NCI-H748 (cell line): ENCODE data around the gene CLASP2.
"Not testable (repeated sequence)": the region's sequence is repeated elsewhere in the genome, so short reads cannot be mapped to it uniquely, and the experiment has no call there.

Experiments
- DNase-seq: peaks from one replicate; lab custom pipeline; 2025; ENCODE audit not compliant: unreplicated experiment; lab: John Stamatoyannopoulos, UW

Gene CLASP2

GRCh38 chr3:33717866-33718594 lies at the start of gene CLASP2:
CLASP2 (minus strand) TSS chr3:33718254; CDS start chr3:33718002, 252 bp downstream.
- peak; percentile 88 for DNase-seq

- no peak for DNase-seq
Measured at GRCh38 chr3:33758864-33759263, 40.8 kb upstream of the CLASP2 start.

DNA sequence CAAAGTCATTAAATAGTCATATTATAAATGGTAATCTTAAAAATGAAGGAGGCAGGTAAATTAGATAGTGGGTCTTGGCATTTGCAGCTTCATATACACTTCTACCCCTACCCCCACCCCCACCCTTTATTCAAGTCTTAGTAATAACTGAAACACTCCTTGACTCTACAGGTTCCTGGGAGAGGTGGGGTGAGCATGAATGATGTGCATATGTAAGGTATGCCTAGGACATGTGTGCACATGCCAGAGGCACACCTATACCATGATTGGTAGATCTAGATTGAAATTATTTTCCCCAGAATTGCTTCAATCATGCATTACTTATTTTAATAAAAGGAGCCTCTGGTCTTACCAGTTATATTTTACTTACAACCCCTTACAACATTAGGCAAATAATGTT lies 40.2 kb upstream of the CLASP2 start:
- DNase-seq, result no peak

- DNase-seq, result not testable (repeated sequence)
Measured at GRCh38 chr3:33754391-33754790, 36.3 kb upstream of the CLASP2 start.

DNA sequence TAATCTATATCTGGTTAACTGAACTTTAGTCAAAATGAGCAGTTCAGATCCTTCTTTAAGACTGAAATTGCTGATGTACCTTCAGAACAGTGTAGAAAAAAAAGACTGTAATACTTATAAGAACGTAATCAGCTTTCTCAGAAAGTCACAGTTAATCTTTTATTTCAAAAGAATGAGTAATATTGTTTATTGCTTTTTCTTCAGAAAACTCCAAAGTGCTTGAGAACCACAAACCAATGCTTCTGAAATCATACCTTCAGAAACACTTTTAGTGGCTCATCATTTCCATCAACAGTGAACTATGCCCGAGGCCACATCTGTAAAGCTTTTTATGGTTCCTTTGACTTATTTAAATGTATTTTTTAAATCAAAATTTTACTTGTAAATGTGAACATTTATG lies 33.3 kb upstream of the CLASP2 start:
- no peak for DNase-seq

GRCh38 chr3:33750211-33750548 lies 32.1 kb upstream of the CLASP2 start:
- no peak for DNase-seq

DNA sequence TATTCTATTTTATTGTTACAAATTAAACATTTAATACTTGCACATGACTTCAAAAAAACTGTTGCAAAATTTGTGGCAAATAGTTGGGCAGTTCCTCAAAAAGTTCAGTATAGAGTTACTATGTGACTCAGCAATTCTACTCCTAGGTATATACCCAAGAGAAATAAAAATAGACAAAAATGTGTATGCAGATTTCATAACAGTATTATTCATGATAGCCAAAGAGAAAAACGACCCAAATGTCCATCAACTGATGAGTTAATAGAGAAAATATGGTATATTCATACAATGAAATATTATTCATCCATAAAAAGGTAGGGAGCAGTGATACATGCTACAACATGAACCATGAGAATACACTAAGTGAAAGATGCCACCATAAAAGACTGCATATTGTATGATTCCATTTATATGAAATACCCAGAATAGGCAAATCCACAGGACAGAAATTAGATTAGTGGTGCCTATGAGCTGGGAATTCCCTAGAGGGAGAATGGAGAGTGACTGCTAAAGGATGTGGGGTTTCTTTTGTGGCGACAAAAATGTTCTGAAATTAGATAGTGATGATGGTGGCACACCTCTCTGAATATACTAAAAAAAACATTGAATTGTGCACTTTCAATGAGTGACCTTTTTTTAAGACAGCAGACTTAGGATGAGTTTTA lies 31.6 kb upstream of the CLASP2 start:
- DNase-seq, result no peak

DNA sequence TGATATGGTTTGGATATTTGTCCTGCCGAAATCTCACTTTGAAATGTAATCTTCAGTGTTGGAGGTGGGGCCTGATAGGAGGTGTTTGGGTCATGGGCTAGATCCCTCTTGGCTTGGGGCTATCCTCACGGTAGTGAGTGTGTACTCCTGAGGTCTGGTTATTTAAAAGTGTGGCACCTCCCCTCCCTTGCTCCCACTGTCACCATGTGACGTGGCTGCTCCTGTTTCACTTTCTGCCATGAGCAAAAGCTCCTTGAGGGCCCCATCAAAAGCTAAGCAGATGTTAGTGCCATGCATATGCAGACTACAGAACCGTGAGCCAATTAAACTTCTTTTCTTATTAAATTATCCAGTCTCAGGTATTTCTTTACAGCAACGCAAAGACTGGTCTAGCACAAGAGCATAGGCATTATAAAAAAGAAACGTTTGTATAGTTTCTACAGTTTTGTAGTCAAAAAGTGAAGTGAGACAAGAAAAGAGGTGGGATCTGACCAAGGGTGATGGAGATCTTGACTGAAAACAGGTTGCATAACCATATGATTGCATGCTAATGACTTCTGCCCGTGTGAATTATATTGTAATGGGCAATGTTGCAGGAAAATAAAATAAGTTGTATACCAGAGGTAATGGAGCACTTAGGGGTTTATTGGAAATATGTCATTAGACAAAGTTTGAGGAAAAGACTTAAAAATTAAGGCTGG lies 28.5 kb upstream of the CLASP2 start:
- no peak for DNase-seq

DNA sequence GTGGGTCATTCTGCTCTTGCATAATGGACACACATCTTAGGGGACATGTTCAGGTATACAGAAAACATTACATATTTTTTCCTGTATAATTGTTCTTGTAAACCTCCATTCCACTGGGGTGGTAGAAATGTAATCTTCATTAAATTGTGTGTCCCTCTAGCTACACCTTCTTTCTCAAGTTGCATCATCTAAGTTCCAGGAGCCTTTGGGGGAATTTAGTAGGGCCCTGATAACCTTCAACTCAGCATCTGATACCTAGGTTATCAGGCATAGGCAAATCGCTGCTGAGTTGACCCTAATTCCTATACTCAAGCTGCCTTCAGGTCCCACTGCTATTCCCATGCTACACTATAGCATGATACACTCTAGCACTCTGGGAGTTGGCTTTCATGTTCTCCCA lies 19.1 kb upstream of the CLASP2 start:
- DNase-seq, result no peak

DNA sequence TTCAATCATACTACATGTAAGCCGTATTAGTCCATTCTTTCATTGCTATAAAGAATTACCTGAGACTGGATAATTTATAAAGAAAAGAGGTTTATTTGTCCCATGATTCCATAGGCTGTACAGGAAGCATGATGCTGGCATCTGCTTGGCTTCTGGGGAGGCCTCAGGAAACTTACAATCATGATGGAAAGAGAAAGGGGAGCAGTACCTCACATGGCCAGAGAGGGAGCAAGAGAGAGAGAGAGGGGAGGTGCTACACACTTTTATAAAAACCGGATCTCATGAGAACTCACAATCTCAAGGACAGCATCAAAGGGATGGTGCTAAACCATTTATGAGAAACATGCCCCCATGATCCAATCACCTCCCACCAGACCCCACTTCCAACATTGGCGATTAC lies 14.3 kb upstream of the CLASP2 start:
- no peak for DNase-seq

GRCh38 chr3:33729993-33730392 lies 11.9 kb upstream of the CLASP2 start:
- no peak for DNase-seq

DNA sequence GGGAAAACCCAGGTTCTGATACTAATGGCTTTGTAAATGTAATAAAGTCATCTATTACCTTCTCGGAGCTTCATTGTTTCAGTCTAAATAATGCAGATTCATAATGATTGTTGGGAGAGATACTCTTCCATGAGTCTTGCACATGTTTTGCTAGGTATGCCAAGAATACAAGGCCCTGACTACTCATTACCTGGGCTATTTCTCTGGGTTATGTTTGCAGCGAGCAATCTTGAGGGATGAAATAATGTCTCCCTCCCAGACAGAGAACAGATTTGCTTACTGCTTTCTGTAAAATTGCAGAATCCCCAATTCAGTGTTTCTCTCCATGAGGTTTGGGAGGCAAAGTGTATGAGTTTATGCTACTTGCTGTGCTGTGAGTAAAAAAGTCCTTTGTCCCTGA lies 6.2 kb upstream of the CLASP2 start:
- DNase-seq, result no peak

- DNase-seq, result no peak
Measured at GRCh38 chr3:33722626-33723370, 4.7 kb upstream of the CLASP2 start.

DNA sequence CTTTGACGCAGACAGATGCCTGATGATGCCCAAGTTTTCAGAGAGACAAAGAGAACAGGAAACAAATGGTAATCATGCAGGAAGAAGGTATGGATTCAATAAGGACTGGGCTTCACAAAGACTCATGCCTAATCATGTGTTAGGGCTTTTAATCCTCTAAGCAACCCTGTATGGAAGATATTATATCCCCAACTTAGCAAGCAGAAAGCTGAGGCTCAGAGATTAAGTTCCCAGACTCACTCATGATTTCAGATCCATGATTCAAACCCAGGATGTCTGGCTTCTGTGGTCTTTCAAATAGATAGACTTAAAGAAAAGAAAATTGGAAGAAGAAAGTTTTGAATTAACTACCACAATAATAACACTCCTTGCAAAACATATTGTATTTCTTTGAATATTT lies 4.1 kb upstream of the CLASP2 start:
- no peak for DNase-seq

GRCh38 chr3:33718595-33718907 lies 497 bp upstream of the CLASP2 start:
- DNase-seq, result no peak

- DNase-seq, result no peak
Measured at GRCh38 chr3:33717616-33717865, 513 bp downstream of the CLASP2 start.

GRCh38 chr3:33716227-33716626 lies 1.8 kb downstream of the CLASP2 start:
- no peak for DNase-seq

GRCh38 chr3:33711100-33711499 lies 7.0 kb downstream of the CLASP2 start:
- DNase-seq, result no peak

DNA sequence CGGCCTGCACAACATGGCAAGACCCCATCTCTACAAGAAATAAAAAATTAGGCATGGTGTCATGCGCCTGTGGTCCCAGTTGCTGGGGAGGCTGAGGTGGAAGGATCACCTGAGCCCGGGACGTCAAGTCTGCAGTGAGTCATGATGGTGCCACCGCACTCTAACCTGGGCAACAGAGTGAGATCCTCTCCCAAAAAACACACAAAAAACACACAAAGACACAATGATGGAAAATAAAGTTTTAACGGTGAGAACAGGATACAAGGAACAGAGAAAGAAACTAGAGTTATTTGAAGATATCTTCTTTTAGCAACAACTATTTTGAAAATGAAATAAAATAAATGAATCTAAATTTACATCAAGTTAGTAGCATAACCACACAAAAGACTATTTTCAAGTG lies 12.0 kb downstream of the CLASP2 start:
- no peak for DNase-seq

- no peak for DNase-seq
Measured at GRCh38 chr3:33704891-33705290, 13.2 kb downstream of the CLASP2 start.

DNA sequence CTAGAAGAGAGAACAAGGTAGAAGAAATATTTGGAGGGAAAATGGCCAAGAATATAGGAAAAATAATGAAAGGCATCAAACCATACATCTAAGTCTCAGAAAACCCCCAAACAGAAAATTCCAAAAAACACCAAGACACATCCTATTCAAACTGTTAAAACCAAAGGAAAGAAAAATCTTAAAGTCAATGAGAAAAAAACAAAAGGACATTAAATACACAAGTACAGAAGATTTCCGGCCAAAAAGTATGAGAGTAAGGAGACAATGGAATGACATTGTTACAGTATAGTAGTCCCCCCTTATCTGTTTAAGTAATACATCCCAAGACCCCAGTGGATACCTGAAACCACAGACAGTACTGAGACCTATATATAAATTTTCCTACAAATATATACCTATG lies 18.8 kb downstream of the CLASP2 start:
- no peak for DNase-seq

DNA sequence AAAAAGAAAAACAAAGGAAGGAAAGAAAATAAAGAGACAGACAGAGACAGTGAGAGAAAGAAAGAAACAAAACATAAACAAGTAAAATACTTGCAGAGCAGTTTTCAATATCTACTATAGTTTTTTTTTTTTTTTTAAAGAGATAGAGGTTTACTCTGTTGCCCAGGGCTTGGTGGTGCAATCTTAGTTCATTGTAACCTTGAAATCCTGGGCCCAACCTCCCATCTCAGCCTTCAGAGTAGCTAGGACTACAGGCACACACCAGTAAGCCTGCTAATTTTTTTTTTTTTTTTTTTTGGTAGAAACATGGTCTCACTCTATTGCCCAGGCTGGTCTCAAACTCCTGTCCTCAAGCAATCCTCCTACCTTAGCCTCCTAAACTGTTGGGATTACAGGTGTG lies 23.1 kb downstream of the CLASP2 start:
- DNase-seq, result no peak
